Loucy (cell line): Measurements from ENCODE around the gene SARM1.

Source experiments
- CTCF ChIP-seq: fragments of 200-600 bp; sonication (generic); conservative IDR thresholded peaks from 2 replicates; pipeline ENCODE4 v1.5.1; 2014; ENCODE audit warnings: mild to moderate bottlenecking, antibody characterized with exemption, low read length
- EZH2phosphoT487 ChIP-seq: fragments of 200-600 bp; IDR thresholded peaks from 2 replicates; pipeline ENCODE4 v1.6.1; 2018; ENCODE audit warnings: antibody characterized with exemption, mild to moderate bottlenecking, moderate library complexity, borderline replicate concordance

GRCh38 chr17:28385406-28385805 is 13.9 kb downstream of the SARM1 start:
- no peak for TF ChIP-seq EZH2phosphoT487
- no peak for TF ChIP-seq CTCF
